Lower leg skin (tissue), 3 donors: ENCODE results near the gene ATF2.

Experiments
- CTCF ChIP-seq, 3 donors: fragments of 450-650 bp; IDR thresholded peaks; one replicate each; pipeline ENCODE4 v1.5.1; 2016; ENCODE audit warnings: antibody characterized with exemption in 3 of 3, mild to moderate bottlenecking in 3 of 3, moderate library complexity in 2 of 3
- POLR2A ChIP-seq, 2 donors: fragments of 450-650 bp; IDR thresholded peaks; one replicate each; pipeline ENCODE4 v1.6.1; 2016 to 2017; ENCODE audit warnings: antibody characterized with exemption in 2 of 2, mild to moderate bottlenecking in 1 of 2, moderate library complexity in 1 of 2

DNA sequence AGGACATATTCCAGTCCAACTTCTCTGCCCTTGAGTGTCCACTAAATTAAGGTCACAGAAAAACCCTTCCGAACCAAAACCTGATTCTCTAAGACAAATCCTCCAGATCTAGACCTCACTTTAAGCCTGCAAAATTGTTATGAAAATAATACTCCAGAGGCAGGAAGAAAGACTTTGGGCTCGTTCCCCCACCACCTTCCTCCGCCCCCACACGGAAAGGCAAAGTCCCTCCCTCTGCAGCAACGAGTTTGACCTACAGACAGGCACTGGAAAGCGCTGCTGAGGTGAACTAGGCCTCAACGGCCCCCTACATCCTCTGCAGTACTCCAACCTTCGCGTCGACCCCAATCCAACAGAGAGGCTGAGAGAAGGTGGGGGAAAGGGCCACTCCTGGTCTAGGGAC lies 12.7 kb upstream of the ATF2 start:
- no peak for TF ChIP-seq POLR2A (IDR thresholded peaks at IDR 0.05)
- TF ChIP-seq CTCF (IDR thresholded peaks at IDR 0.05), result no peak
